SJSA1 (cell line): ENCODE data around the gene KCTD3. TPM values are rescaled to one million over a fixed set of nuclear protein-coding genes. Genes with fewer than 3 reads are reported as not detected.

ENCODE experiments used
- DNase-seq, 2 experiments: peaks; one replicate each; pipeline ENCODE4 v3.0.0-alpha.2; 2015 to 2020; ENCODE audit warnings: low spot score in 2 of 2, low read depth in 1 of 2
- H3K27ac ChIP-seq: fragments of 250-450 bp; sonication (Bioruptor Pico); 2 replicates; pipeline ENCODE4 v1.5.1; 2020; ENCODE audit warnings: mild to moderate bottlenecking, moderate library complexity
- H3K27me3 ChIP-seq: fragments of 250-450 bp; sonication (Bioruptor Pico); replicated peaks from 2 replicates; pipeline ENCODE4 v1.5.1; 2020; ENCODE audit warnings: mild to moderate bottlenecking, moderate library complexity
- H3K36me3 ChIP-seq: fragments of 250-450 bp; sonication (Bioruptor Pico); 2 replicates; pipeline ENCODE4 v1.5.1; 2020; ENCODE audit warnings: mild to moderate bottlenecking
- H3K4me1 ChIP-seq: fragments of 250-450 bp; sonication (Bioruptor Pico); replicated peaks from 2 replicates; pipeline ENCODE4 v1.6.1; 2021; ENCODE audit warnings: mild to moderate bottlenecking
- H3K4me3 ChIP-seq: fragments of 250-450 bp; sonication (Bioruptor Pico); 2 replicates; pipeline ENCODE4 v1.5.1; 2020; ENCODE audit warnings: mild to moderate bottlenecking
- H3K9me3 ChIP-seq: fragments of 250-450 bp; sonication (Bioruptor Pico); replicated peaks from 2 replicates; pipeline ENCODE4 v1.5.1; 2020; ENCODE audit warnings: mild to moderate bottlenecking
- total RNA-seq: library from RNA; depleted of rRNA; stranded (reverse); fragments of >200 nt; shearing (Covaris generic); gene quantifications from 2 replicates; pipeline ENCODE4 v1.2.3, GENCODE V29; 2014

Gene KCTD3
- total RNA-seq, 1 experiment from 2014 or later: 35.2 TPM

DNA sequence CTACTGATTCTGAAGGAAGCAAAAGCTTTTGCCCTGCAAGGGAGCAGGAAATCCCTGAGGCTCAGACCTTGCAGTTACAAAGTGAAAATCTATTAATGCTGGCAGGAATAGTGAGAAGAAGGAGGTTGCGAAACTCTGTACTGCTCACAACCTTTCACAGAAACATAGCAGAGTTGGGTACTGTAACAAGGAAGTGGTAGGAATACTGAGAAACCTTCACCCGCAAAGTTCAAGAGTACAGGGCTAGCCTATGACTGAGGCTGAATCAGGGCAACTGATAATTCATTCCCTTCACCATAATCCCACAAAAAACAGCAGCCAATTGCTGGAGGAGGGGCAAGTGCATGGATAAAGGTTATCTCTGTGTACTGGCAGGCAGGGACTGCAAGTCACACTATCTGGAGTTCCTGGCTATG lies 23.9 kb upstream of the KCTD3 start:
- no peaks in the 10 kb centered on the region for H3K4me1 ChIP-seq
- H3K4me3 ChIP-seq: no peak overlapping the region
- no peak overlapping the region for H3K27ac ChIP-seq
- no peaks in the 10 kb centered on the region for H3K27me3 ChIP-seq
- no peak for DNase-seq
- H3K9me3 ChIP-seq: no peaks in the 10 kb centered on the region
- no peaks in the 10 kb centered on the region for H3K36me3 ChIP-seq

GRCh38 chr1:215543806-215544205 lies 23.3 kb upstream of the KCTD3 start:
- H3K36me3 ChIP-seq: no peaks in the 10 kb centered on the region
- no peaks in the 10 kb centered on the region for H3K27me3 ChIP-seq
- no peak for DNase-seq
- no peak overlapping the region for H3K27ac ChIP-seq
- H3K4me3 ChIP-seq: no peak overlapping the region
- H3K4me1 ChIP-seq: no peaks in the 10 kb centered on the region
- no peaks in the 10 kb centered on the region for H3K9me3 ChIP-seq

DNA sequence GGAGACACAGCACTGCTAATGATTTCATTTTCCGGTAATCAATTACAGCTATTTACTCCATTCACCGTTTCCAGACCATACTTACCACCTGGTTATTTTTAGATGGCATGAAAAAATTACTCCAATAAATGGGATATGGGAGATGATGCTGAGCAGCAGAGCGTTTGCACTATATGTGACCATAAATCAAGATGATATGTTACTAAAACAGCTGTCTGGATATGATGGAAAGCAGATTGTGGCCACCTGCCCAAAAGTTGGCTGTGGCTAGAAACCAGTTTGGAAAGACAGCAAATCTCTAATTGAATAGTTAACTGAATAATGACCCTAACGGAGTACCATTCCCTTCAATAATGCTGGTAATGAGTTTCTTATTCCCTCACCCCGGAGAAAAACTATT lies 22.5 kb upstream of the KCTD3 start:
- DNase-seq: no peak
- H3K27me3 ChIP-seq: no peaks in the 10 kb centered on the region

GRCh38 chr1:215545096-215545495 lies 22.0 kb upstream of the KCTD3 start:
- no peak for DNase-seq
- H3K4me1 ChIP-seq: no peaks in the 10 kb centered on the region
- H3K27me3 ChIP-seq: no peaks in the 10 kb centered on the region
- no peak overlapping the region for H3K4me3 ChIP-seq
- H3K36me3 ChIP-seq: no peaks in the 10 kb centered on the region
- H3K27ac ChIP-seq: no peak overlapping the region
- no peaks in the 10 kb centered on the region for H3K9me3 ChIP-seq

More for the DNA sequence above, 22.5 kb upstream of the KCTD3 start:
- Histone ChIP-seq H3K9me3 (no peaks in the 10 kb centered on the region), H3K4me1 (no peaks in the 10 kb centered on the region), H3K4me3 (no peak overlapping the region), H3K36me3 (no peaks in the 10 kb centered on the region), H3K27ac (no peak overlapping the region)

DNA sequence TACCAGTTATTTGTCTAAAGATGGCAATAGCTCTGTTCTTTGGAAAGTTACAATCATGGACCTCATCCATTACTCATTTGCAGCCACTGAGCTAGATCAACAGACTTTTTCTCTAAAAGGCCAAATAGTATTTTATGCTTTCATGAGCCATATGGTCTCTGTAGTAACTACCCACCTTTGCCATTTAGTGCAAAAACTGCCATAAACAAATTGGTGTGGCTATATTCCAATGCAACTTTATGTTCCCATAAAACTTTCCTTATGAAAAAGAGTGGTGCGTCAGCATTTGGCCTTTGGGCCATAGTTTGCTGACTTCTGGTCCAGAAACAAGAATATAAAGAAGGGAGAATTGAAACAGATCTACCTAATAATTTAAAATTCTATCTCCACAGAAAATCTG lies 20.1 kb upstream of the KCTD3 start:
- Histone ChIP-seq H3K27me3 (no peaks in the 10 kb centered on the region), H3K36me3 (no peaks in the 10 kb centered on the region), H3K9me3 (no peaks in the 10 kb centered on the region), H3K27ac (no peak overlapping the region), H3K4me1 (no peaks in the 10 kb centered on the region), H3K4me3 (no peak overlapping the region)
- DNase-seq: no peak

DNA sequence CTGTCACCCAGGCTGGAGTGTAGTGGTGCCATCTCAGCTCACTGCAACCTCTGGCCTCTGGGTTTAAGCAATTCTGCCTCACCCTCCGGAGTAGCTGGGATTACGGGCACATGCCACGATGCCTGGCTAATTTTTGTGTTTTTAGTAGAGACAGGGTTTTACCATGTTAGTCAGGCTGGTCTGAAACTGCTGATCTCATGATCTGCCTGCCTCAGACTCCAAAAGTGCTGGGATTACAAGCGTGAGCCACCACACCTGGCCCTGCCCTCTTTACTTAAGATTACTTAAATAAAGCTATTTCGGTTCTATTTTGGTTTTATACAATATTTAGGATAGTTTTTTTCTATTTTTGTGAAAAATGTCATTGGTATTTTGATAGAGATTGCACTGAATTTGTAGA lies 15.3 kb upstream of the KCTD3 start:
- no peak for DNase-seq
- Histone ChIP-seq H3K4me3 (no peak overlapping the region), H3K27me3 (no peaks in the 10 kb centered on the region), H3K36me3 (no peaks in the 10 kb centered on the region), H3K4me1 (no peaks in the 10 kb centered on the region), H3K27ac (no peak overlapping the region), H3K9me3 (no peaks in the 10 kb centered on the region)

- Histone ChIP-seq H3K36me3 (no peaks in the 10 kb centered on the region), H3K4me3 (no peak overlapping the region), H3K27me3 (no peaks in the 10 kb centered on the region), H3K4me1 (no peaks in the 10 kb centered on the region), H3K9me3 (no peaks in the 10 kb centered on the region), H3K27ac (no peak overlapping the region)
- DNase-seq: no peak
Observed at GRCh38 chr1:215554865-215555264, 12.2 kb upstream of the KCTD3 start.

- Histone ChIP-seq H3K27ac (no peak overlapping the region), H3K9me3 (no peaks in the 10 kb centered on the region), H3K27me3 (no peaks in the 10 kb centered on the region), H3K4me3 (no peak overlapping the region), H3K4me1 (no peaks in the 10 kb centered on the region), H3K36me3 (no peaks in the 10 kb centered on the region)
- no peak for DNase-seq
Observed at GRCh38 chr1:215555531-215555930, 11.6 kb upstream of the KCTD3 start.

GRCh38 chr1:215556996-215557395 lies 10.1 kb upstream of the KCTD3 start:
- Histone ChIP-seq H3K27me3 (no peaks in the 10 kb centered on the region), H3K27ac (no peak overlapping the region), H3K4me3 (no peak overlapping the region), H3K36me3 (no peaks in the 10 kb centered on the region), H3K9me3 (no peaks in the 10 kb centered on the region), H3K4me1 (no peaks in the 10 kb centered on the region)
- no peak for DNase-seq

DNA sequence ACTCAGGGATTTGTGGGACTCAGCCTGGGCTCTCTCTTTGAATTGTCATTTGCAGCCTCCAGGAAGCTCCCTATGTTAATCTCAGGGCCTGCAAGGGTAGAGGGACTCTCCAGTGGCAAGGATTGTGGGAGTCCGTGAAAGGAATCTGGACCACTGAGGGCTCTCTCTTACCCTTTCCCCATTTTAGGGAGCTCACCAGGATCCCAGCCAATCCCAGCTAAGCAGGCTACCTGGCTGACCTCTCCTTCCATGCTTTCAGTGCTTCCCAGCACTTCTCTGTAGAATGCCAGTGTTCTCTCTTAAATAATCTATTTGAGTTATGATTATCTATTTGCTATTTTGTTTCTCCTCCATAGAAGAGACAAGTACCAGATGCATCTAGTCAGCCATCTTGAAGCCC lies 9.6 kb upstream of the KCTD3 start:
- Histone ChIP-seq H3K27me3 (no peaks in the 10 kb centered on the region), H3K4me1 (no peaks in the 10 kb centered on the region), H3K4me3 (no peak overlapping the region), H3K27ac (no peak overlapping the region), H3K9me3 (no peaks in the 10 kb centered on the region), H3K36me3 (no peaks in the 10 kb centered on the region)
- no peak for DNase-seq

DNA sequence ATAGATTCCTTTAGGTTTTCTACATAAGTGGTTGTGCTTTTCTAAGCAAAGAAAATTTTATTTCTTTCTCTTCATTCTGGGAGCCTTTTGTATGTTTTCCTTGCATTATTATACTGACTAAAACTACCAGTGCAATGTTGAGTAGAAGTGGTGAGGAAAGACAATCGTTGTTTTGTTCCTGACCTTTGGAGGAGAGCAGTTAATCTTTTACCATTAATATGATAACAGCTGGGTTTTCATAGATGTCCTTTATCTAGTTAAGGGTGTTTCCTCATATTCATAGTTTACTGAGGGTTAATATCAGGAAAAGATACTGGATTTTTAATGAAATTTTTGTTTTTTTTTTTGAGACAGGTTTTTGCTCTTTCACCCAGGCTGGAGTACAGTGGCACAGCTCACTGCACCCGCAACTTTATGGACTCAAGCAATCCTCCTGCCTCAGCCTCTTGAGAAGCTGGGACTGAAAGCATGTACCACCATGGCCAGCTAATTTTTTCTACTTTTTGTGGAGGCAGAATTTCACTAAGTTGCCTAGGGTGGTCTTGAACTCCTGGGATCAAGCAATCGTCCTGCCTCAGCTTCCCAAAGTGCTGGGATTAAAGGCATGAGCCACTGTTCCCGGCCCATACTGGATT lies 9.0 kb upstream of the KCTD3 start:
- Histone ChIP-seq H3K4me3 (no peak overlapping the region), H3K36me3 (no peaks in the 10 kb centered on the region), H3K4me1 (no peaks in the 10 kb centered on the region), H3K27me3 (no peaks in the 10 kb centered on the region), H3K9me3 (no peaks in the 10 kb centered on the region), H3K27ac (no peak overlapping the region)
- DNase-seq: no peak

DNA sequence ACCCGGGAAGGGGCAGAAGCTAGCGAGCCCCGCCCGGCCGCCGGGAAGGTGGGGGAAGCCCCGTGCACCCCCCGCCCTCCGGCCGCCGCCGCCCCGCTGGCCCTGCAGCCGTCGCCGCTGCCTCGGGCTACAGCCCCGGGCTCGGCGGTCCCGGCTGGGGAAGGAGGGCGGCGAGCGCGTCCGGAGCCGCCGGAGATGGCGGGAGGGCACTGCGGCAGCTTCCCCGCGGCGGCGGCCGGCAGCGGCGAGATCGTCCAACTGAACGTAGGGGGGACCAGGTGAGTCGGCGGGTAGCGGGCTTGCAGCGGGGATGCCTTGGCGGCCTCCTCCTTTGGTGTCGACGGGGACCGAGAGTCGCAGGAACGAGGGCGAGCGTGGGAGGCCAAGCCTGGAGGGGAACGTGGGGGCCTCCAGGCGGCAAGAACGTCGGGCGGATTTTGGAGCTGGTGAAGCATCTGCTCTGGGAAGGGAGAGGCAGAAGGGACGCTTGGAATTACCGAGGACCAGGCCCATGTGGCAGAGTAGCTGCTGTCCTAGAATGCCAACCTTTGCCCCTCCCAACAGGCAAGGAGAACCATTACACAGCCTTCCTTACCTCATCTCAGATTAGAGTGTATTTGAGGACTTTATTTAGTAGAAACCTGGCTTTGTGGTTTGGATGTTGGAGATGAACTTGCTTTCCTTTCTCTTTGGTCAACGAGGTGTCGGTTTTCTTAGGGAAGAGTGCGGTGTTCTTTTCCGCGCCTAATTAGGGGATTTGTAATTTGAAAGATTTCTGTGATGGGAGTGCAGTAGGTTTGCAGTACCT lies 591 bp downstream of the KCTD3 start:
- H3K4me3 ChIP-seq: peak overlapping the region; percentile 88
- no peaks in the 10 kb centered on the region for H3K27me3 ChIP-seq
- no peaks in the 10 kb centered on the region for H3K9me3 ChIP-seq
- peaks cover 6% of the 10 kb centered on the region for H3K36me3 ChIP-seq
- H3K4me1 ChIP-seq: peaks cover 5% of the 10 kb centered on the region
- peak; percentile 51 to 75 for DNase-seq
- H3K27ac ChIP-seq: peak overlapping the region; percentile 63

DNA sequence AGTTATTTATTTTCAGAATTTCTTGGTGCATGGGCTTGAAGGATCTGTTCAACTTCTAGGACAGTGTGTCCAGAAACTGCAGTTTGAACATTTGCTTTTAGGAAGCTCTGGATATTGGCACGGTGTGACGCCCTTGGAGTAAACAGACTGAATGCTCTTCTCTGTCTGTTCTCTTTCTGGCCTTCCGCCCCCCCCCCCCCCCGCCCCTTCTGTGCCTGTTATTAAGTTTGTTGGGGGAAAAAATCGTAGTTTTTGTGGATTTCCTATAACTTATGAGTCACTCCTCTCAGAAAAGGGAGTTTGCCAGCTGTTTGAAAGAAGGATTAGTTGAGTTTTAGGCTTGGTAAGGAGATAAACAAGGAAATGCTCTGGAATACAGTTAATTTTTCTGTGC lies 1.2 kb downstream of the KCTD3 start:
- Histone ChIP-seq H3K9me3 (no peaks in the 10 kb centered on the region), H3K36me3 (peaks cover 6% of the 10 kb centered on the region), H3K4me1 (peaks cover 5% of the 10 kb centered on the region), H3K4me3 (peak overlapping the region; percentile 88), H3K27ac (peak overlapping the region; percentile 63), H3K27me3 (no peaks in the 10 kb centered on the region)
- DNase-seq: no peak

DNA sequence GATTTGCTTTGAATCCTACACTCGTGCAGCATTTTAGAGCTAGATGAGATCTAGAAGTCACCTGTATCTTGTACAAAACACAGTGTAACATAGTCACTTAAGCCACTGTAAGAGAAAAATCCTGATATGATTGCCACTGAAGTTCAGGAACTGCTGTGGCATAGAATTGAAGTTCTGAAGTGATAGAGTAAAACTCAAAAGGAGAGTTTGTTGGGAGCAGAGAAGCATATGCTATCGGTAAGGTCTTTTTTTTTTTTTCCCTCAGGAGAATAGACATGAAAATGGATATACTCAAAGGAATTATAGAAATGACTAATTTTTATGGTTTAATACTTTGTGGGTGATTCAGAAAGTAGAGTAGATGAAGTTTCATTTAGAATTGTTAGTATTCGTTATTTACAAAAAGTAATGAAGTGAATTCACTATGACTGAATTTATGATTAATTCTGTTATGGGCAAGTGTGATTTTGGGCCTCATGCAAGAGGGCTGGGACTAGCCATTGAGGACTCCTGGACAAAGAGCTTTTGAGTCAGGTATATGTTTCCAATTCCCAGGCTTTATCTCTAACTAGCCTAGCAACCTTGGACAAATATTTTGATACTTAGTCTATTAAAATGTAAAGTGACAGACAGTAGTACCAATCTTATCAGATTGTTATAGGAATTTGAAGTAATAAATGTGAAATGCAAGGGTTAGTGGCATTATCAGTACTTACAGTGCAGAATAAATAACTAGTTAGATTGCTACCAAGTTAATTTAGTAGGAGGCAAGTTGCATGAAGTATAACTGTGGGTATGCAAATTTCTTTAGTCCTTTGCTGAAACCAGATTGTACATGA lies 3.1 kb downstream of the KCTD3 start:
- H3K27me3 ChIP-seq: no peaks in the 10 kb centered on the region
- H3K9me3 ChIP-seq: no peaks in the 10 kb centered on the region
- no peak overlapping the region for H3K27ac ChIP-seq
- no peak for DNase-seq
- peaks cover 6% of the 10 kb centered on the region for H3K36me3 ChIP-seq
- no peak overlapping the region for H3K4me3 ChIP-seq
- H3K4me1 ChIP-seq: peaks cover 5% of the 10 kb centered on the region
